Common myeloid progenitor, CD34-positive (primary cell): ENCODE data around the gene TIMP4.
A peak's percentile ranks its signal among the peaks of the same experiment; 100 is the strongest.

ENCODE experiments used
- CTCF ChIA-PET: fragments of 350-600 bp; sonication (Branson Sonifier 250); formaldehyde crosslinking; loops from one replicate; lab custom pipeline; 2021; ENCODE audit warnings: antibody characterized with exemption; lab: Charles Lee
- POLR2A ChIA-PET: fragments of 350-600 bp; sonication (Branson Sonifier 250); formaldehyde crosslinking; loops from one replicate; lab custom pipeline; 2021; ENCODE audit warnings: antibody characterized with exemption; lab: Charles Lee
- DNase-seq, 3 donors: peaks; one replicate each; pipeline versions ENCODE4 v3.0.0 to v3.0.0-alpha.2; 2013
- H3K27ac ChIP-seq, 2 experiments: 1 replicate in 1 of 2; 2 replicates in 1 of 2; pipeline ENCODE4 v1.7.0; 2013; ENCODE audit warnings: inconsistent platforms in 2 of 2, low read length in 2 of 2, mild to moderate bottlenecking in 2 of 2, low read depth in 1 of 2, moderate library complexity in 1 of 2; ENCODE audit not compliant: severe bottlenecking in 2 of 2, insufficient read depth in 1 of 2, poor library complexity in 1 of 2
- H3K27me3 ChIP-seq, 5 experiments: replicated peaks in 2 of 5; 1 replicate in 3 of 5; 2 replicates in 2 of 5; pipeline versions ENCODE4 v1.6.1 to v1.7.0; 2013; ENCODE audit warnings: low read length in 4 of 5, mild to moderate bottlenecking in 2 of 5, moderate library complexity in 2 of 5, inconsistent platforms in 1 of 5; ENCODE audit not compliant: insufficient read depth in 5 of 5, control insufficient read depth in 4 of 5
- H3K36me3 ChIP-seq, 4 experiments: 1 replicate in 2 of 4; 2 replicates in 2 of 4; pipeline versions ENCODE4 v1.6.1 to v1.7.0; 2013; ENCODE audit warnings: low read length in 3 of 4, control low read depth in 1 of 4, mild to moderate bottlenecking in 1 of 4; ENCODE audit not compliant: control insufficient read depth in 4 of 4, insufficient read depth in 4 of 4
- H3K4me1 ChIP-seq, 4 experiments: 1 replicate in 3 of 4; 2 replicates in 1 of 4; pipeline versions ENCODE4 v1.6.1 to v1.7.1; 2013; ENCODE audit warnings: low read length in 3 of 4, mild to moderate bottlenecking in 3 of 4, control low read depth in 1 of 4, inconsistent platforms in 1 of 4, moderate library complexity in 1 of 4; ENCODE audit not compliant: control insufficient read depth in 4 of 4, insufficient read depth in 4 of 4; ENCODE audit errors: control extremely low read depth in 1 of 4
- H3K4me3 ChIP-seq, 7 experiments: 1 replicate in 4 of 7; 2 replicates in 3 of 7; pipeline versions ENCODE4 v1.5.1 to v1.7.0; 2013; ENCODE audit warnings: mild to moderate bottlenecking in 7 of 7, low read length in 6 of 7, moderate library complexity in 6 of 7, inconsistent platforms in 2 of 7, low read depth in 2 of 7, control low read depth in 1 of 7; ENCODE audit not compliant: insufficient read depth in 4 of 7, control insufficient read depth in 1 of 7; ENCODE audit errors: extremely low read depth in 1 of 7
- H3K9me3 ChIP-seq, 5 experiments: 1 replicate in 4 of 5; 2 replicates in 1 of 5; pipeline versions ENCODE4 v1.6.1 to v1.7.1; 2013; ENCODE audit warnings: low read length in 4 of 5, mild to moderate bottlenecking in 2 of 5, inconsistent platforms in 1 of 5, low read depth in 1 of 5, moderate library complexity in 1 of 5; ENCODE audit not compliant: control insufficient read depth in 4 of 5, insufficient read depth in 2 of 5; ENCODE audit errors: control extremely low read depth in 1 of 5
- WGBS: methylation state at CpG from one replicate; pipeline ENCODE4 v1.1.5; 2013; ENCODE audit not compliant: insufficient coverage; 5-methylcytosine and 5-hydroxymethylcytosine counted together

Gene TIMP4

DNA sequence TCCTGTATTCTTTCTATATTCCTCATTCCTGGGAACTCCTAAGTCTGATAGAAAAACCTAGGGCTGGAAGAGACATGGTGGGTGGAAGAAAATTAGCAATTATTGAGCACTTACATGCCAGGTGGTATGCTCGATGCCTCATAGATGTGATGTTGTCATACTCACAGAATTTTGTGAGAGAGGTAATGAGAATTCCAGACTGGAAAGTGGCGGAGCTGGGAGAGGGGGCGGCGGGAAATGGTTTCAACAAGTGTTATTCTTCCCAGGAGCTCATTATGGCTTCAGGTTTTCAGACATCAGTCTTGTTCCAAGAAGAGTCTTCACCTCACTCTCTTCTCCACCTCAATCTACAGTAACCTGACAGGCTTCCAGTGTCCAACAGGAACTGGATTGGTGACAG is 16.2 kb downstream of the TIMP4 start:
- CTCF ChIA-PET: interaction anchor here (1.3 to 4.6 kb wide), 4 partner anchors 10 to 337 kb away, joined by 4 to 27 read pairs (median 4); no protein-coding TSS in a partner anchor

DNA sequence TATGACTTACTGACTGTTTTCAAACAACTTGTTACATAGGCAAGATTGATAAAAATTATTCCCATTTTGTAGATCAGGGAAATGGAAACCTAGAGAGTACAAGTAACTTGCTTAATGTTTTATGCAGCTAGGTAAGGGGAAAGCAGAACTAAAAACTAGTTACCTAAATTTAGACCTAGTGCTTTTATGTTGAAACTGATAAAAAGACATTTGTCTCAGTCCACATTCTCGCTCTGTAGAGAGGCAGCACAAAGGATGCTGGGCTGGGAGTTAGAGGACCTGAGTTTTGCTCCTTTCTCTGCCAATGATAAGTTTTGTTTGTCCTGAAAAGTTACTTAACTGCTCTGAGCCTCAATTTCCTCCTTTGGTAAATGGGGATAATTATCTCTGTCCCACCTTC is 17.4 kb downstream of the TIMP4 start:
- CTCF ChIA-PET: interaction anchor here (1.7 to 4.6 kb wide), 3 partner anchors 8 to 342 kb away, joined by 4 to 27 read pairs (median 5); no protein-coding TSS in a partner anchor

More for the DNA sequence above, 16.2 kb downstream of the TIMP4 start:
- Histone ChIP-seq H3K27ac (no peak overlapping the region), H3K27me3 (peaks cover 0 to 4% (median 0%) of the 10 kb centered on the region in 5 experiments), H3K36me3 (no peaks in the 10 kb centered on the region), H3K4me1 (peaks cover 0 to 8% (median 1%) of the 10 kb centered on the region in 4 experiments), H3K9me3 (no peaks in the 10 kb centered on the region), H3K4me3 (no peak overlapping the region)
- DNase-seq: no peak
- 96% methylated on average over 2 of the region's 4 CpGs for WGBS
- POLR2A ChIA-PET: no interaction called here

DNA sequence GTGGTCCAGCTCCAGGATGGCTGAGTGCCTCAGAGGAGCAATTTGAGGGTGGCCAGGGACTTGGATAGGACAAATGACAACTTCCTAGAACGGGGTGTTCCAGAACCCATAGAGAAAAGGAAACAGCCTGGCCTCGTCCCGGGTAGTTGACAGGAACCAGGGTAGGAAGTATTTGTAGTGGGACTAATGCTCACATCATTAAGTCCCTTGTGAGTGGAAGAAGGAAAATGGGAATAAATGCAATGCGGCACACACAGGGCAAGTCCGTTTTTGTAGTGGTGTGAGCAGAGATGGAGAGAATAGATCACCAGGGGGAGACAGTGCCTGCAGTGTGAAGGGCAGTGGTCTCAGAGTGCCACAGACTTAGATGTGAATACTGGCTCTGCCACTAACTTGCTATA is 19.6 kb downstream of the TIMP4 start:
- Histone ChIP-seq H3K4me1 (peaks cover 0 to 8% (median 1%) of the 10 kb centered on the region in 4 experiments), H3K27ac (no peak overlapping the region), H3K27me3 (peaks cover 0 to 2% (median 0%) of the 10 kb centered on the region in 5 experiments), H3K36me3 (no peaks in the 10 kb centered on the region), H3K4me3 (no peak overlapping the region), H3K9me3 (no peaks in the 10 kb centered on the region)
- DNase-seq: peak; percentile 40 to 58 (median 57)
- ChIA-PET CTCF (interaction anchor here (0.7 to 7.3 kb wide), 11 partner anchors 13 to 344 kb away, joined by 3 to 124 read pairs (median 5); no protein-coding TSS in a partner anchor), POLR2A (no interaction called here)
- WGBS: 73% methylated on average over 5 of the region's 5 CpGs

More for the DNA sequence above, 17.4 kb downstream of the TIMP4 start:
- no peaks in the 10 kb centered on the region for H3K9me3 ChIP-seq
- 100% methylated on average over 1 of the region's 1 CpG for WGBS
- no peaks in the 10 kb centered on the region for H3K36me3 ChIP-seq
- H3K27me3 ChIP-seq: peaks cover 0 to 2% (median 0%) of the 10 kb centered on the region in 5 experiments
- no peak overlapping the region for H3K4me3 ChIP-seq
- no peak for DNase-seq
- H3K27ac ChIP-seq: no peak overlapping the region
- POLR2A ChIA-PET: no interaction called here
- H3K4me1 ChIP-seq: peaks cover 0 to 8% (median 1%) of the 10 kb centered on the region in 4 experiments

DNA sequence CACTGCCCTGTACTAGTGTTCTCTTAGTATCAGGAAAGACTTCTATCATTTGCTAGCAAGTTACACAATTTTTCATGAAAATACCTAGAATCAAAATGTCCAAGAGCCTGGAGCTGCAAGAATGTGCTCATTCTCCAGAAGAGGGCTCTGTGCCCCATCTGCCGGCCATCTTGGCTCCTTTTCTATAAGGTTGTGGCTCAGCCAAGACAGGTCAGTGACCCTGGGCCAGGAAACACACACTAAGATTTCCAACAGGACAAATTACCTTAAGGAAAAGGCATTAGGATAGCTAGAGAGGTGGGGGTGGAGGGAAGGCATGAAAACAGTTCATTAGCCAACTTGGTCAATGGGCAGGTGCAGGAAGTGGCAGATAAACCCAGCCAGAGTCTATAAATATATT is 20.7 kb downstream of the TIMP4 start:
- ChIA-PET CTCF (interaction anchor here (0.8 to 7.3 kb wide), 12 partner anchors 14 to 345 kb away, joined by 3 to 124 read pairs (median 3); no protein-coding TSS in a partner anchor), POLR2A (no interaction called here)
- no peak overlapping the region for H3K27ac ChIP-seq
- DNase-seq: peak; percentile 34 to 53 (median 45)
- H3K27me3 ChIP-seq: peaks cover 0 to 4% (median 0%) of the 10 kb centered on the region in 5 experiments
- no peaks in the 10 kb centered on the region for H3K36me3 ChIP-seq
- H3K4me3 ChIP-seq: no peak overlapping the region
- WGBS: 0% methylated on average over 1 of the region's 1 CpG
- H3K9me3 ChIP-seq: no peaks in the 10 kb centered on the region
- H3K4me1 ChIP-seq: peaks cover 0 to 8% (median 1%) of the 10 kb centered on the region in 4 experiments

DNA sequence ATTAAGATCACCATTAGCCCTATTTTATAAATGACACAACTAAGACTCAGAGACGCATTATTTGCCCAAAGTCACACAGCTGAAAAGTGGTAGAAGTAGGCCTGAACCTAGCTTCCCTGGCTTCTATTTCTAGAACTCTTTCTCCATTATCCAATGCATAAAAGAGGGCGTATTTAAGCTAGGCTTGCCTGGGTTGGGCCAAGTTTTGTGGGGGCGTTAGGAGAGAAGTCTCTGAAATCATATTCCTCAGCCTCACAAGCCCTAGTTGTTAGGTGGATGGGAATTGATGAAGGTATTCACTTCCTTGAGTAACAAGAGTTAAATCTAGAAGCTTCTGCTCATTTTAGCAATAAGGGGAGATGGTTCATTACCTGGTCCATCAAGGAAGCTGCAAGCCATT is 22.3 kb downstream of the TIMP4 start:
- Histone ChIP-seq H3K27me3 (peaks cover 0 to 6% (median 0%) of the 10 kb centered on the region in 5 experiments), H3K27ac (no peak overlapping the region), H3K4me3 (no peak overlapping the region), H3K36me3 (no peaks in the 10 kb centered on the region), H3K9me3 (no peaks in the 10 kb centered on the region), H3K4me1 (peaks cover 0 to 8% (median 1%) of the 10 kb centered on the region in 4 experiments)
- no peak for DNase-seq
- WGBS: 86% methylated on average over 1 of the region's 3 CpGs
- ChIA-PET POLR2A (no interaction called here), CTCF (interaction anchor here (0.7 to 7.3 kb wide), 7 partner anchors 40 to 757 kb away, joined by 3 to 124 read pairs (median 4); partner anchors contain the start of gene TSEN2)

DNA sequence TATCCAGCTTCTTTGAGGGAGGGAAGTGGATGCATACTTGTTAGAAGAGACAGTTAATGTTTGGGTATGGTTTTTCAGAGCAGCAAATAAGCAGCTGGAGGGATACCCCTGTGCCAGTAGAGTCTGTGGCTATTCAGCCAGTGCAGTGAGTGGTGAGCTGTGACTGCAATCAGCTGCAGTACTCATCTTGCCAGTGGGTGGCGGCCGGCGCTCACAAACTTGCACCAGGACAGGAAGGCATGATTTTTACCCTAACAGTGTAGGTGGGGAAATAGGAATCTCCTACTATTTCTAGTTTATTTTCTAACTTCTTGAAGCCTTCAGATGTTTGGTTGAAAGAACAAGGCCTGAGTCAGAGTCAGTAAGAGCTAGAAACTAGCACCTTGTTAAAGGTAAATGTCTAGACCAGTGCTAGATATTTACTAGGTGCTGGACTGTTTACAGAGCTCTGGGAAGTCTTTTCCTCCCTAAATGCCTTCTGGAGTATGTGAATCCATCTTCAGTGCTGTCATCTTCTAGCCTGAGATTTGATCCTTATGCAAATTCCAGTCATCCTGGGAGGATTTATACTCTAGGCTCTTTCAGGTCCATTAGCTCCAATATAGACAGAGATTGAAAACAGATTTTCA is 23.6 kb downstream of the TIMP4 start:
- Histone ChIP-seq H3K36me3 (no peaks in the 10 kb centered on the region), H3K27ac (no peak overlapping the region), H3K4me1 (peaks cover 0 to 8% (median 1%) of the 10 kb centered on the region in 4 experiments), H3K27me3 (peaks cover 0 to 6% (median 4%) of the 10 kb centered on the region in 5 experiments), H3K9me3 (no peaks in the 10 kb centered on the region), H3K4me3 (no peak overlapping the region)
- peak; percentile 55 to 72 (median 69) for DNase-seq
- ChIA-PET CTCF (interaction anchor here (0.6 to 7.3 kb wide), 22 partner anchors 9 to 756 kb away, joined by 3 to 124 read pairs (median 4); partner anchors contain the start of gene TSEN2), POLR2A (interaction anchor here (0.6 kb wide), 1 partner anchor 397 kb away, joined by 3 read pairs; no protein-coding TSS in a partner anchor)
- WGBS: no CpG with 5 or more reads among the region's 3 CpGs
